ENCODE data around the gene GPR15.
"Not testable (repeated sequence)": the region's sequence is repeated elsewhere in the genome, so short reads cannot be mapped to it uniquely, and the experiment has no call there.

Gene GPR15

GRCh38 chr3:98559769-98560168, 28.0 kb downstream of the GPR15 start:
- not testable (repeated sequence) for DNase-seq

DNA sequence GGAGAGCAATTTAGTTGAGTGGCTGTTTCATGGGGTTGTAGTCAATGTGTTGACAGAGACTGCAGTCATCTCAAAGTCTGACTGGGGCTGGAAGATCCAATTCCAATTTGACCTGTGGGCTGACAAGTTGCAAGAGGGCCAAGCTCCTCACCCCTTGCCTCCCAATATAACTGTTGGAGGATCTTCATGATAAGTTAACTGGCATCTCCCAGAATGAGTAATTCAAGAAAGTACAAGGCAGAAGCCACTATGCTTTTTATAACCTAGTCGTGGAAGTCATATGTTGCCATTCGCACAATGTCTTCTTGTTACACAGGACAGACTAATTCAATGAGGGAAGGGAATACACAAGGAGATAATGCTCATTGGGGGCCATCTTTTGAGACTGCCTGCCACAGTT, 29.1 kb downstream of the GPR15 start:
- no peak for DNase-seq

DNA sequence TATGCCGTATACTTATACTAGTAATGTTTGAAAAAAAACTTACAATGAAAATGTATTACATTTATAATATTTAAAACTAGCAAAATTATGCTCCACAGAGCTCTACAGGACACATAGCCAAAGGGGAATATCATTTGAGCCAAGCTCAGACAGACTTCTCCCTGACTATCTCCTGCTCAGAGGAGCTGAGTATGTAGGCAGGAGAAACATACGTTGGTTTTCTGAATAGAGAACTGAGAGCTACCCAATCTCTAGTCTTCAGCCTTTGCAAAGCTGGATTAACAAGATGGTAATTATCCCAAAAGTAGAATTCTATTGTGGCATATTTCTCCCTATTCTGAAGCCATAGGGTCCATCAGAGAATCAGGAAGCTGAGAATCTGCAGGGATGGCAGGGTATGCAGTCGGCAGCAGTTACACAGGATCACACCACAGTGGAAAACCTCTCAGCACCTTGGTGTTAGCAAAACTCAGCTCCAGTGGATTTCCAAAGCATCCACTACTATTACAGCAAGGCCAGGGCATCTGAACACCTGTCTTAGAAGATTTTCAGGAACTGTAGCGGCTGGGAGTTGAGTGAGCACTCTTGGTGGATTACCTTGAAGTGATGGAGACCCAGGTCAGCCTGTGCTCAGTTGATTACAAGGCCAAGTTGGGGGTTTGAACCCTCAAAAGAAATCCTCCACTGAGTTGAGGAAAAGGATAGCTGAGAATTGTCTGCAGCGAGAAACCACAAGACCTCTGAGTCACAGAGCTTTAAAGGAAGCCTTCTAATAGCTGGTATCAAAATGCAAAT, 30.1 kb downstream of the GPR15 start:
- peak in 1 of 2 donors; percentile 20 for DNase-seq

GRCh38 chr3:98563661-98564281, 32.0 kb downstream of the GPR15 start:
- no peak for DNase-seq

DNA sequence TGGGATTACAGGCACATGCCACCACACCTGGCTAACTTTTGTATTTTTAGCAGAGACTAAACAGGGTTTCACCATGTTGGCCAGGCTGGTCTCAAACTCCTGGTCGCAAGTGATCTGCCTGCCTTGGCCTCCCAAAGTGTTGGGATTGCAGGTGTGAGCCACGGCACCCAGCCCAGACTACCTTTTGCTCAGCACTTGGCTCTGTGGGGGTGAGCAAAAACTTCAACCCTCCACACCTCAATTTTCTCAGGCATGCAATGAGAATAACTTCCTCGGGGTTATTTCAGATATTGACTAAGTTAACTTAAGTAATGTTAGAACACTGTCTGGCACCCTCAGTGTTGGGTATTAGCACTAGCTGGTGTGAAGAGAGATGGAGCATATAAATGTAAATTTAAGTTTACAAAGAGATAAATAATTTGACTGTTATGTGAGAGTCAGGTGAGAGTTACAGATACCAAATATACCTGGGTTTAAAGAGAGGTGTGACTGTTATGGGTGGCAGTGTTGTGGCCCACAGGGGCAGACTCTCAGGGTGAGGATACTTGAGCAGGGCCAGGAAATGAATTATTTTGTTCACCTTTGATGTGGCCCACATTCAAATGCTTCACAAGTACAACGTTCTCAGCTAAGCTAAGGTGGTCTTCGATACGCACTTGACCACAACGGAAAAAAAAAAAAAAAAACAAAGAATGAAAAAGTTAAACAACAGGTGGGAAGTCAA, 32.7 kb downstream of the GPR15 start:
- DNase-seq: peak in 1 of 2 donors; percentile 29

GRCh38 chr3:98565237-98565643, 33.5 kb downstream of the GPR15 start:
- no peak for DNase-seq

GRCh38 chr3:98565843-98566242, 34.1 kb downstream of the GPR15 start:
- DNase-seq: no peak

- no peak for DNase-seq
These were observed 36.0 kb downstream of the GPR15 start for GRCh38 chr3:98567666-98568270.

DNA sequence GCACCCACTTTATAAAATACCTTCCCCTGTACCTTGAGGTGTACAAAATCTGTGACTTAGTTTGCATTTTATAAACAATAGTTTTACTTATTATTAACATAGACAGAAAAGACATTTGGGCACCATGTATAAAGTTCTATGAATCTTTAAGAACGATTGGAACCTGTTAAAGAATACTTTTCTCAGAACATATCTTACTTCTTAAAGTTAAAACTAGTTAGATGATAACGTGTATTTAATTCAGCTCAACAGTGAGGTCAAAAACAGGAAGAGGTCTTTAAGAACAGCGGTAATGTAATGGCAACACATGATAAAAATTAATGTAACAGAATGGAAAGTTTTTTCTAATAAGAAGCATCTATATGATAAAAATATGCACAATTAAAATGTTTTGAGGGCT, 36.6 kb downstream of the GPR15 start:
- no peak for DNase-seq

DNA sequence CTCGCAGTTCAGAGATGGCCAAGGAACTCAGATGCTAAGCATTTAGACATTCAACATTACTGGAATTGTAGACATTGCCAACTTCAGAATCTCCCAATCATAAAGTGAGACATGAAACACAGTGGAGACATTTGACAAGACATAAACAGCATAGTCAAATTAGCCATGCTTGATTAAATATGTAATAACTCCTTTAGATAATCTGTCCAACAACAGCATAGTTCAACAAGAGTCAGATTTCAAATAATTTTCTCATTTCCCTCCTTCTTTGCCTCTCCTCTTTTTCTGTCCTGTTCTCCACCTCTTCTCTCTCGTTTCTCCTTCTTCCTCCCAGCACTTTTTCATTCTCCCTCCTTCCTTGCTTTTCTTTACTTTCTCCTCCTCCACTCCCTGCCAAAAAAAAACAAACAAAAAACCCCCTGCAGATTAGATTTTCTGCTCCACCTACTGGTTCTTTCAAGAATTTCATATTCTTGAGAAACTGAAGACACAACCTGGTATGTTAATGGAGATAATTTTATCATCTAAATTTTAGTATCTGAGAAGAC, 41.5 kb downstream of the GPR15 start:
- no peak for DNase-seq

GRCh38 chr3:98574132-98574531, 42.4 kb downstream of the GPR15 start:
- peak in 1 of 2 donors; percentile 25 for DNase-seq

DNA sequence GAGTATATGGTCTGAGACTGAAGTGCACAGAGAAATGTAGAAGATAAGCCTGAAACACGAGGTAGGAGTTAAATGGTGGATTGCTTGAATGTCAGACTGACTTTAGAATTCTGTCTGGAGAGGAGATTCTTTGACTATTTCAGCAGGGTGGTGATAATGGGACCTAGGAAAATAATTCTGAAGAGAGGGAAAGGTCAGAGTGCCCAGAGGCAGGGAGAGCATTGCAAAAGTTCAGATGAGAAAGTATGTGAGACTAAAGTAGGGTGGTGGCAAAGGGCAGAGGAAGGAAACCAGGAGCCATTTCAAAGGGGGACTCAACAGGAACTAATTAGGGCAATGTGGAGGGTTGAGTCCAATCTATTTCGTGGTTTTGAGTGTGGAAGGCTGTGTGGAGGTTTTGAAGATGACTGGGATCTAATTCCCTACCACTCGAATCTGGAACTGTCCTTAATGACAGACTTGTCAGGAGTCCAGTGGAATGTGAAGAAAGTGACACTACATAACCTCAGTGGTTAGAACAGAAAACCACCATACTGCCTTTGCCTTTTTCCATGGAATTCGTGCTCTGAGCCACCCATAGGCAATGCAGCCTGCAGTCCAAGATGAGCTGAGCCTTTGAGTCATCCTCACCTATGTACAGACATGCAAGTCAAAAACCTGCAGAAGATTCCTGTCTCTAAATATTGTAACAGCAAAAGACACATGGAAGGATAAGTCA, 45.6 kb downstream of the GPR15 start:
- no peak for DNase-seq

DNA sequence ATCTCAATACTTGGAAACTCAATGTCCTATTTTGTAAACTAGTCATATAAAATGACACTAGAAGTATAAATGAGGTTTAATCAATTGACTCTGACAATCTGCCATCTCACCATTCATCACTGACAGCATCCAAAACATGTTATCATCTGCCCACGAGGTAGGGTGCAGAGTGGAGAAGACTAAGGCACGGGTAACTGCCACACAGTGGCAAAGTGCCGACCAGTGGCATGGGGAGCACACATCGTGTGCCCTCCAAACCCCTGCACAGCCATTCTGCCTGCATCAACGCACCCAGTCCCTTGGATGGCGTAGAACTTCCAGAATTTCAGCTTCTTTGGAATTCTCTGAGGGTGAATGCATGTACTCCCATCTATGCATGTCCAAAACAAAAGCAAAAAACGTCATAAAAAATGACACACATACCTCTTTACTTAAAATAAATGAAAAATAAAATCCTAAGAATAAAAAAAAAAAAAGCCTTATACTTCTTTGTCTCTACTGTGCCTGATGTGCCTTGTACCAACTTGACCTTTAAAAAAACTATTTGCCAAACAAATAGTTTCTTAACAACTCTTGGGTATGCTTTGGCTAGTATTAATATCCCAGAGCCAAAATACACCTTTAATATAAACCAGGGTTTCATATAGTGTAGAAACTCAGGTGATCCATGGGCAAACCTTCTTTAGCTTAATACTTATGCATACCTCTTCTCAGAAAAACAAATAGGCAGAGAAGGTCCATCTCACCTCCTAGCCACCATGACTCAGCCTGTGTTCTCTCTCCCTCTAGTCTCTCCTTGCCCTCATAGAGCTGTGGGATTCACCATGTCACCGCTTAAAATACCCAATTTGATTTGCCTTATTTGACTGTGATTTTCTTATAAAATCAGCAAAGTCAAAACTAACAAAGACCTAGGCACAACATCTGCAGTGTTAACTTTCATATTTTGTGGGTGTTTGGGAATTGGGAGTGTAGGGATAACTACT, 48.9 kb downstream of the GPR15 start:
- DNase-seq: no peak

DNA sequence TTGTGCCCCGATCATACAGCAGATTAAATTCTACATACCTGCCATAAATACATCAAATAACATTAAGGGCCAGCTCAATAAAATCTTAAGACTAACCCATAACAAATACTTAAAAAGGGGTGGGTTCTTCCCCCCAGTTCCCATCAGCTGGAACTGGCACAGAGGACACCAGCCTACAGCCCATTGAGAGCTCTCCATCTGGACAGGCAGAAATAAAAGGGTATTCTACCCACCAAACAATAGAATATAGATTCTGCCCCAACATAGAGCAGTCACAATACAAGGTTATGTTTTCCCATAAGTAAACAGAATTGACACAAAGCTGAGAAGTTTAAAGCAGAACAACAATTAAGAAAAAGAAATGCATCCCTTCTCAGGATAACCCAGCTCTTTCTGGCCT, 49.7 kb downstream of the GPR15 start:
- no peak for DNase-seq

GRCh38 chr3:98582042-98582441, 50.3 kb downstream of the GPR15 start:
- DNase-seq: no peak

GRCh38 chr3:98583766-98584165, 52.0 kb downstream of the GPR15 start:
- DNase-seq: no peak
